Measurements from ENCODE around the gene CNTN4.

DNA sequence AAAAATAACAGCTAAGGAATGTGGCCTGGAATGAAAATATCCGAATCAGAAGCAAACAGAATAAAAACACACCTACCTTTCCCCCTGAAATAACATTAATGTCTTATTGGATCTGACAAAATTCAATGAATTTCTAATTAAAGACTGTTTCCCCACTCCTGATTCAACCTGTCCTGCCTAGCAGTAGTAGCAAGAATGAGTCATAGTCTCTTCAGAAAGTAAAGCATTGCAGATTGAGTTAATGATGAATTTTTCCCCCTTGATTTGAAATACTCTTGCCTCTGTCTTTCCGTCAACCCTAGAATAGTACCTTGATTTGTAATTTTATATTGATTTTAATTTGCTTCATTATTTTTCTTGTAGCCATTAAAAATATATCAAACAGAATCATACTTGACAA, 212.4 kb downstream of the CNTN4 start:
- TF ChIP-seq, protein P1, sequence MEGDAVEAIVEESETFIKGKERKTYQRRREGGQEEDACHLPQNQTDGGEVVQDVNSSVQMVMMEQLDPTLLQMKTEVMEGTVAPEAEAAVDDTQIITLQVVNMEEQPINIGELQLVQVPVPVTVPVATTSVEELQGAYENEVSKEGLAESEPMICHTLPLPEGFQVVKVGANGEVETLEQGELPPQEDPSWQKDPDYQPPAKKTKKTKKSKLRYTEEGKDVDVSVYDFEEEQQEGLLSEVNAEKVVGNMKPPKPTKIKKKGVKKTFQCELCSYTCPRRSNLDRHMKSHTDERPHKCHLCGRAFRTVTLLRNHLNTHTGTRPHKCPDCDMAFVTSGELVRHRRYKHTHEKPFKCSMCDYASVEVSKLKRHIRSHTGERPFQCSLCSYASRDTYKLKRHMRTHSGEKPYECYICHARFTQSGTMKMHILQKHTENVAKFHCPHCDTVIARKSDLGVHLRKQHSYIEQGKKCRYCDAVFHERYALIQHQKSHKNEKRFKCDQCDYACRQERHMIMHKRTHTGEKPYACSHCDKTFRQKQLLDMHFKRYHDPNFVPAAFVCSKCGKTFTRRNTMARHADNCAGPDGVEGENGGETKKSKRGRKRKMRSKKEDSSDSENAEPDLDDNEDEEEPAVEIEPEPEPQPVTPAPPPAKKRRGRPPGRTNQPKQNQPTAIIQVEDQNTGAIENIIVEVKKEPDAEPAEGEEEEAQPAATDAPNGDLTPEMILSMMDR (optimal IDR thresholded peaks at IDR 0.05 in 1 of 3, IDR thresholded peaks at IDR 0.05 in 1 of 3, conservative IDR thresholded peaks at IDR 0.05 in 1 of 3; ENCODE audit: extremely low read depth in 1 of 3, insufficient read depth in 2 of 3, low read length in 3 of 3), result no peak
- TF ChIP-seq EZH2 (IDR thresholded peaks at IDR 0.05; ENCODE audit: low read length), result no peak

Measured in keratinocyte (primary cell).